NCI-H524 (cell line): ENCODE measurements around the gene FRRS1L.
A peak's percentile ranks its signal among the peaks of the same experiment; 100 is the strongest.

Experiments
- DNase-seq, 2 experiments: peaks; one replicate each; lab custom pipeline; 2025; lab: John Stamatoyannopoulos, UW

FRRS1L gene

DNA sequence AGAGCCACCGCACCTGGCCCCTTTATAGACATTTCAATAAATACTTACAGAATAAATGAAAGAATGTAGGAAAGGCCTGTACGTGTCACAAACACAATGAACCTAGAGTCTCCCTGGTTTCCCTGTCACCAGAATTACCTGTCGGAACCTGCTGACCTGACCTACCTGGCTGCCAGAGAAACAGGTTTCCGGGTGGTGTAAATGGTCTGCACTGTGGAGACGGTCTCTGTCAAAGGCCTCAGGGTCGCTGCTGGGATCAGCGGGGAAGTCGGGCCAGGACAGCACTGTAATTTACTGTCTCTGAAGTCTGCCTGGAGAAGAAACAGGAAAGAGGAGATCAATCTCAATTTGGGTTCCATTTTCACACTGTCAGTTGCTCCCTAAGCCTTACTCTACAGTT lies 9.3 kb upstream of the FRRS1L start:
- no peak for DNase-seq

DNA sequence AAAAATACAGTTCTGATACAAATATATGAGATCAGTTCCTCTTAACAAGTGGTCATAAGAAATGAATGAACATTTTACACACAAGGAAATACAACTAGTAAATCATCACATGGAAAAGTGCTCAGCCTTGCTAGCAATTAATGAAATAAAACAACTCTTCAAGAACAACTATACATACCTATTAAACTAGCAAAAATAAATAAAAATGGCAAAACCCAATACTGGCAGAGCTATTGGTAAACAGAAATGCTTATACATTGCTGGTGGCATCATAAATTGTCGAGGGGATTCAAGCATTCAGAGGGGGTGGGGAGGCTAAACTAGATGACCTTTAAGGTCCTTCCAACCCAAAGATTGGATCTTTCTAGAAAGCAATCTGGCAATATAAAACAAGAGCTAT lies 5.9 kb upstream of the FRRS1L start:
- DNase-seq, result no peak

DNA sequence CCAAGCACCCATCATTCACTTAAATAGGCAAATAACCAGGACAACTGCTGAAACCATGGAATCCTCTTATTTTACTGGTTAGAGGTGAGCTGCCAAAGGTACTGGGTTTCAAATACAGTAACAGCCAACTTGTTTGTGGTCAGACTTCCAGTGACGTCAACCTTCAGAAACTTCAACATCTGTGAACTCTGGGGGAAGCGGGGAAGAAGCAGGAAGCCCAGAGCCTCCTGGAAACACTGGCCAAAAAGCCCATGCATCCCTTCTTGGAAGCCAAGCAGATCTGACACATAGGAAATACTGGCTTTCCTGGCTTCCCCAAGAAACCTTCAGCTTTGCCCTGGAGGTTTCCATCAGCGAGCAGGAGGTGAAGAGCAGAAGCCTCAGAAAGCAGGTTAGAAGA lies 4.9 kb upstream of the FRRS1L start:
- no peak for DNase-seq

DNA sequence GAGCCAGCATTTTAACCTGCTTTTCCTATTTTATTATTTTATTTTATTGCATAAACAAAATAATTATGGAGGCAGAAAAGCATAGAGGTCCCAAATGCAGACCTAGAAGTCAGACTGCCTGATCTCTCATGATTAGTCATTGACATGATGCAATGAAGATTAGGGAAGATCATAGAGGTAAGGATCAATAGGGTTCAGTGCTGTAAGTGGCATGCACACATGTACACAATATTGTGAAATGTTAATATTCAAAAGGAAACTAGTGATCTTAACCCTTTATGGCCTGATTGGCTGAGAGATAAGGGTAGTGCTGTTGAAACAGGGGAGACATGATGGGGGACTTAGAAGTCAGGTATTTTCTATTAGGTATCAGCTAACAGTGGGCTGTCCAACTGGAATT lies 1.1 kb upstream of the FRRS1L start:
- DNase-seq, result no peak

DNA sequence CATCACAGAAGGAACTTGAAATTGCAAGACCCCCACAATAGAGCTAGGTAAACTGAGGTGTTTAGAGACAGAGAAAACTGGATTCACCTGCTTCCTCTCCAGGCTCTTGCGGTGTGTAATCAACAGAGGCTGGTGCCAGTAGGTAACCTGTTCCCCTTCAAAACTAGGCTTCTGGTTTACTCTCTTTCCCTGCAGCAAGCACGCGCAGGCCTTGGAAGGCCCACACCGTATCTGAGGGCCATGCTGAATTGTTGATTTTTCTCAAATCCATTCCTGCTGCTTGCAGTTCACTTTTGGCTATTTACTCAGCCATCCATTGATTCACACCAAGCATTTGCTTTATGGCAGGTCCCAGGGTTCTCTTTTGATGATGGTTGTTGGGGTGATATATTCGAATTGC lies 667 bp upstream of the FRRS1L start:
- DNase-seq, result no peak

- no peak for DNase-seq
Measured at GRCh38 chr9:109166171-109166770, 778 bp downstream of the FRRS1L start.

DNA sequence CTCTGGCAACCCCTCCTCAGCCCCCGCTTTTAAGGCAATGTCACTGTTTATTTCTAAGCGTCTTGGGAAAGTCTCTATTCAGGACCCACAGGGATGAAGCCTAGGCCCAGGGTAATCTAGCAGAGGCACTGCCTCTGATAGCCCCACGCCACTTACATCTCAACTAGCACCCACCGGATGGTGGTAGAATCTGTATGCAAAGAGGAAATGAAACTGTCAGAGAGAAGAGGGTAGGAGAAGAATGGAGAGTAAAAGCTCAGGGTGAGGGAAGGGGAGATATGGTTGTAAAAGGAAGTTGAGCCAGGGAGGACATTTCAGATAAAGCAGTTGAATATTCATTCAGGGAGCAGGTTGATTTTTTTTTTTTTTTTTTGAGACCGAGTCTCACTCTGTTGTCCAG lies 3.0 kb downstream of the FRRS1L start:
- DNase-seq, result no peak

DNA sequence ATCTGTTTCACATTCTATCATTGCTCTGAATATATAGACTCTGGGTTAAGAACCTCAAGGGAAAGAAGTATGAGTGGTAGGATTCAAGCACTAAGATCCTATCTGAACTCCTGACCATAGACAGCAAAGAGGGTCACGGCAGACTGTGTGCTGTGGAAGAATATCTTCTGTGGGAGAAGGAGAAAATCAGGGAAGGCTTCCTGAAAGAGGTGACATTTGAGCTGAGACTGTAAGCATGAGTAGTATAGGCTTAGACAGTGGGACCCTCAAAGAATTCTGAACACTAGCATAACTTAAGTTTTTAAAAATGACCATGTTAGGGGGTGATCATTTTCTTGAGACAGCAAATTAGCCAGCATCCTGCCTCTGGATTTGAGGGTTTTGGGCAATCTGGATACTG lies 3.9 kb downstream of the FRRS1L start:
- no peak for DNase-seq

GRCh38 chr9:109162677-109163076 lies 4.4 kb downstream of the FRRS1L start:
- no peak for DNase-seq

DNA sequence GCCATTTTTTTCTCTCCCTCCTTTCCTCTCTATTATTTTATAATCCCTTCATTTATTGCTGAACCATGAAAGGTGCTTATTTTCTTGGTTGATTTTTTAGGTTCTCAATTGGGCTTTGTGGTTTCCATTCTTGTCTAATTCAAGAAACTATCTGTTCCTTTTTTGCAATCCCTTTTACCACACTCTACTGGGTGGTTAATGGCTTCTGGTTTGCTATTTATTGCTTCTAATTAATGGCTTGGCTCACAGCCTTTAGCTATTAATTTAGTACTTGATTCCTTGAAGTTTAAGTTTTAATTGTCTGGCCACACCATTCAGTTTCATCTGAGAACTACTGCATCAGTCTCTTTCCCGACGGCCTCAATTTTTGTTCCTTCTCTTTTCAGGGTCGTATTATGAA lies 5.6 kb downstream of the FRRS1L start:
- DNase-seq, result no peak

- no peak for DNase-seq
Measured at GRCh38 chr9:109159583-109159982, 7.5 kb downstream of the FRRS1L start.

DNA sequence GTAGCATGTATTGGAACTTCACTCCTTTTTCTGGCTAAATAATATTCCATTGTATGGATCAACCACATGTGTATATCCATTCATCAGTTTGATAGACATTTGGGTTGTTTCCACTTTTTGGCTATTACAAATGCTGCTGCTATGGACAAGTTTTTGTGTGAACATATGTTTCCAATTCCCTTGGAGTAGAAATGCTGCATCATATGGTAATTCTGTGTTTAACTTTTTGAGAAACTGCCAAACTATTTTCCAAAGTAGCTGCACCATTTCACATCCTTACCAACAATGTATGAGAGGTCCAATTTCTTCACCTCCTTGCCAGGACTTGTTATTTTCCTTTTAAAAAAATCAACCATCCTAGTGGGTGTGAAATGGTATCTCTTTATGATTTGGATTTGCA lies 8.4 kb downstream of the FRRS1L start:
- DNase-seq, result no peak

DNA sequence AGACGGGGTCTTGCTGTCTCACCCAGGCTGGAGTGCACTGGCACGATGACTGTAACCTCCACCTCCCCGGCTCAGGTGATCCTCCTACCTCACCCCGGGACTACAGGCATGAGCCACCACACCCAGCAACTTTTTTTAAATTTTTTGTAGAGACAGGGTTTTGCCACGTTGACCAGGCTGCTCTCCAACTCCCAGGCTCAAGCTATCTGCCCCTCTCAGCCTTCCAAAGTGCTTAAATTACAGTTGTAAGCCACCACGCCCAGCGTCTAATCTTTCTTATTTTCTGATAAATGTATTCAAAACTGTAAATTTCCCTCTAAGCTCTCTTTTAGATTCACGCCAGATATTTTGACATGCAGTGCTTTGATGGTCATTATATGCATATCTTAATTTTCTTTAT lies 10.3 kb downstream of the FRRS1L start:
- DNase-seq, result no peak

DNA sequence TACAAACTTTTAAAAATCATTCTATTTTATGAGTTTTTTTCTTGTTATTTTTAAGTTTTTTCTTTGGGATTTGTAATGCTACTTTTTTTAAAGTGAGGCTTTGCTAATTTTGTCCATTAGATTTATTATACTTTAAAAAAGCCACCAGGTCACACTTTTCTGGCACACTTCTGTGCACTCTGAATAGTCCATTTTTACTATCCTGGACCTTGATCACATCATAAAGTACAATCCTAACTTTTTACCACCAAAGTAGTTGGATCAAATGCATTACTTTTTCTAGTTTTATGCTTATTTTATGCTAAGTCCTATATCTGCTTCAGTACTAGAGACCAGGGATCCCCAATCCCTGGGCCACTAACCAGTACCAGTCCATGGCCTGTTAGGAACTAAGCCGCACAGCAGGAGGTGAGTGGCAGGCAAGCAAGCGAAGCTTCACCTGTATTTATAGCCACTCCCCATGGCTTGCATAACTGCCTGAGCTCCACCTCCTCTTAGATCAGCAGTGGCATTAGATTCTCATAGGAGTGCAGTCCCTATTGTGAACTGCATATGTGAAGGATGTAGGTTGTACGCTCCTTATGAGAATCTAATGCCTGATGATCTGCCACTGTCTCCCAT lies 16.0 kb downstream of the FRRS1L start:
- DNase-seq, result no peak

DNA sequence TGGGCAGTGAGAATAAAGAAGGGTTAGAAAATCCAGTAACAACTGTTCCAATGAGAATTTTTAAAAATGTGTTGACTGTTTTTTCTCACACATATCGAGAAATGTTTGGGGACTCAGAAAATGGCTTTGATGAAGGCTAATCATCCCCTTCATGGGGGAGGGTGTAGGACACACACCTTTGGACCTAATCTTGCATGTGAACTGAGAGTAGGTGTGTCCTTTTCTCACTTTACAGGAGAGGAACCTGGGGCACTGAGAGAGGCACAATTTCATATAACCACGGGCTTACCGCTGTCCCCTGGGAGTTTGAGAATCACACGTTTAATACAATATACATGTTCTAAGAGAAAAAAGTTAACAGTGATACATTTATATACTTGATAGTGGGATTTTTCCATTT lies 17.3 kb downstream of the FRRS1L start:
- DNase-seq, result no peak

DNA sequence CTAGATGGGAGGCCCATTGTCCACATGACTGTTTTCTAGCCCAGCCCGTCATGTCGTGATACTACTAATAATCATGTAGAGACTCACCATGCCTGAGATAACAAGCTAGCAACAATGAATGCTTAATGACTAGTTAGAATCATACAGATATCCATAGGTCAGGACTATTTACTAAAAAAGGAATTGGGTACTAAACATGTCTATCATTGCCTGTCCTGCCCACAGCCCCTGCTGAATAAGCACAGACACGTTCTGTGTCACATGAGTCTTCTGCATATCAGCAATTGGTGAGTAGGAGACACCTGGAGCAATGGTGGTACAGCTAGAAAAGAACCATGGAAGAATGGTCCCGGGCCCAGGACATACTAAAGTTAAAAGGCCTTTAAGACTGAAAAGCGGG lies 18.0 kb downstream of the FRRS1L start:
- no peak for DNase-seq

DNA sequence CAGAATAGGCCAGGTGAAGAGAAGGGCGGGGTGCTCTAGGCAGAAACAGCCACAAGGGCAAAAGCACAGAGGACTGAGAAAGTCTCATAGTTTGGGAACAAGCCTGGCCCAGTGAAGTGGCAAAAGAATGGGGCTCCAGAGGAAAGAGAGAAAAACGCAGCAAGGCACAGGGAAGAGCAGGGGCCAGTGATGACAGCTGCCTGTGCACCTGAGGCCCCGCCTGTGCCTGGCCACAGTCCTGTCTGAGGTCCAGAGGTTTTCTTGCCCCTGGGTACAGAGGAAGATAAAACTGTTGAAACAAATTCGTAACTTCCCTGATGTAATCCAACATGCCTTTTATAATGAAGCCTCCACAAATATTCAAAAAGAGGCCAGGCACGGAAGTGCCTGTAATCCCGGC lies 22.0 kb downstream of the FRRS1L start:
- DNase-seq, result no peak

DNA sequence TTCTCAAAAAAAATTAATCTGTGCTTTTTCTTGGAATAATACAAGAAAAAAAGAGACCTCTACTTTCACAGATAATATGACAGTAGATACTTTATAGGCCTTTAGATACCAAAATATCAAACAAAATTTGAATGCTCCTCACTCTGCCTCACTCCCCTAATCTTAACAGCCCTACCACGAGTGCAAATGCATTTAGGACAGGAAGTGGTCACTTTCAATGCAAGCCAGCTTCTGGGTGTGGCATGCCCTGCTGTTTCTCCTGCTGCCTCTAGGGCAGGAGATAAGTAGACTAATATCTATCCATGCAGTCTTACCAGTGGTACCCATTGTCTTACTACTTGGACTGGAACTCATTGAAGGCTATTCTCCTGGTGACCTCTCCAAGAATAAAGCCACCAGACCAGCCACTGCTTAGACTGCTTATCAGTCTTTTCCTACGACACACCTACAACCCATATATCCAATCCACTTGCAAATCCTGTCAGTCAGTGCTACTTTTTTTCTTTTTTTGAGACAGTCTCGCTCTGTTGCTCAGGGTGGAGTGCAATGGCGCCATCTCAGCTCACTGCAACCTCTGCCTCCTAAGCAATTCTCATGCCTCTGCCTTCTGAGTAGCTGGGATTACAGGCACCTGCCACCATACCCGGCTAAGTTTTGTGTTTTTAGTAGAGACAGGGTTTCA lies 23.0 kb downstream of the FRRS1L start:
- DNase-seq, result peak in 1 of 2 experiments; percentile 41

- no peak for DNase-seq
Measured at GRCh38 chr9:109141375-109141774, 25.7 kb downstream of the FRRS1L start.

- no peak for DNase-seq
Measured at GRCh38 chr9:109139851-109140250, 27.2 kb downstream of the FRRS1L start.

- no peak for DNase-seq
Measured at GRCh38 chr9:109138421-109138820, 28.6 kb downstream of the FRRS1L start.

DNA sequence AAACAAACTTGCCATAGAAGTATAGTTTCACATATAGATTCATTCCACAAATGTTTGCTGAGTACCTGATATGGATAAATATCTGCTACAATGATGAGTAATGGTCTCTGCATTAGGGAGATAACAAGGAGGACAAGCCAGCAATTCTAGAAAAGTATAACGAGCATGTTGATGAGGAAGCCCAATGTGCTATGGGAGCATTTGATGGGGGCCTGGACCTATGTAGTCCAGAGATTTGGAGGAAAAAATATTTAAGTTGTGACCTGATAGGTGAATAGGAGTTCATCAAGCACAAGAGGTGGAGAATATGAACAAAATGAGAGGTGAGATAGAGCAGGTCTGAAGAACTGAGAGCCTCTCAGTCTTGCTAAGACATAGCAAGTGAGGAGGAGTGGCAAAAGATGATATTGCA lies 32.9 kb downstream of the FRRS1L start:
- no peak for DNase-seq

DNA sequence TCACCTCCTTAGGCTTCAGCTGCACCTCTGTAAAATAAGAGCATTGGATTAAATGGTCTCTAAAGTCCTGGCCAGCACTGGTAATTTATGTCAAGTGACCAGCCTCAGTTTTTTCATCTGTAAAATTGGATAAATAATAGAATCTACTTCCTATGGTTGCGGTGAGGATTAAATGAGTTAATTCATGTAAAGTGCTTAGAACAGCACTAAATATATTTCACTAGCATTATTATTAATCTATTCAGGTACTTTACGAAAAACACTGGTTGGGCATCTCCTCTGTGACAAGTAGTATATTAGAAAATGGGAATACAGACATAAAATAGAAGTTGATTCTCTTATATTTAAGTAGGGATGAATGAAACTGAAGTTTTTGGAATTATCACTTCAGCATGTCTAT lies 33.5 kb downstream of the FRRS1L start:
- no peak for DNase-seq

DNA sequence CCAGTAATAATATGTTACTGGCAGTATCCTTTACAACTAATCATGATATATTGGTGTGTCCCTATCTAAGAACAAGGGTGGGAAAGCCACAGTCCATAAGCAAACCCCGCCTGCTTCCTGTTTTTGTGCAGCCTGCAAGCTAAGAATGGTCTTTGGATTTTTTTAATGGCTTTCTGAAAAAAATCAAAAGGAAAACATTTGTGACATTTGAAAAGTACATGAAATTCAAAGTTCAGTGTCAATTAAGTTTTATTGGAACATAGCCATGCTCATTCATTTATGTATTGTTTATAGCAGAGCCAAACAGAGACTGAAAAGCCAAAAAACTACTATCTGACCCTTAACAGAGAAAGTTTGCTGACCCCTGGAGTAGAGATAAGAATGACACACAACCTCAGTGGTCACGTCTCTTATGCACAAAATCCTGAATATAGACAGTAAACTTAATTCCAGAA lies 34.5 kb downstream of the FRRS1L start:
- DNase-seq, result no peak
